Fibroblast of lung (primary cell): ENCODE data around the gene BIVM. TPM values are rescaled to one million over a fixed set of nuclear protein-coding genes. Genes with fewer than 3 reads are reported as not detected.

Experiments
- DNase-seq, 2 donors: peaks; one replicate each; pipeline versions ENCODE4 v3.0.0 to v3.0.0-alpha.2; 2010; ENCODE audit warnings: low read depth in 2 of 2
- H2AFZ ChIP-seq: 2 replicates; pipeline ENCODE4 v1.5.1; 2012; ENCODE audit warnings: low read length, control low read depth, inconsistent platforms
- H3K27ac ChIP-seq: 2 replicates; pipeline ENCODE4 v1.5.1; 2011; ENCODE audit warnings: low read length, control low read depth; ENCODE audit not compliant: insufficient read depth
- H3K27me3 ChIP-seq: 2 replicates; pipeline ENCODE4 v1.5.1; 2011; ENCODE audit warnings: mild to moderate bottlenecking, low read length; ENCODE audit not compliant: control insufficient read depth, insufficient read depth
- H3K36me3 ChIP-seq: 2 replicates; pipeline ENCODE4 v1.5.1; 2011; ENCODE audit warnings: low read length; ENCODE audit not compliant: control insufficient read depth, insufficient read depth
- H3K4me1 ChIP-seq: 2 replicates; pipeline ENCODE4 v1.5.1; 2011; ENCODE audit warnings: low read length; ENCODE audit not compliant: control insufficient read depth, insufficient read depth; ENCODE audit errors: extremely low read depth
- H3K4me2 ChIP-seq: 2 replicates; pipeline ENCODE4 v1.5.1; 2011; ENCODE audit warnings: low read length, control low read depth; ENCODE audit not compliant: insufficient read depth; ENCODE audit errors: extremely low read depth
- H3K4me3 ChIP-seq, 4 experiments: fragments of 200-600 bp in 1 of 4; sonication (generic) in 1 of 4; replicated peaks in 1 of 4; 2 replicates each; pipeline ENCODE4 v1.5.1; 2011 to 2016; ENCODE audit warnings: low read length in 4 of 4, low read depth in 3 of 4, mild to moderate bottlenecking in 3 of 4, control low read depth in 2 of 4, inconsistent platforms in 1 of 4, mixed read lengths in 1 of 4; ENCODE audit not compliant: insufficient read depth in 1 of 4; ENCODE audit errors: control extremely low read depth in 1 of 4
- H3K79me2 ChIP-seq: 2 replicates; pipeline ENCODE4 v1.5.1; 2012; ENCODE audit warnings: mild to moderate bottlenecking, low read length, inconsistent platforms; ENCODE audit not compliant: control insufficient read depth, insufficient read depth
- H3K9ac ChIP-seq: 2 replicates; pipeline ENCODE4 v1.5.1; 2011; ENCODE audit warnings: mild to moderate bottlenecking, low read length, control low read depth; ENCODE audit not compliant: insufficient read depth
- H3K9me3 ChIP-seq: 2 replicates; pipeline ENCODE4 v1.5.1; 2012; ENCODE audit warnings: low read depth, low read length; ENCODE audit not compliant: control insufficient read depth, insufficient read depth
- H4K20me1 ChIP-seq: 2 replicates; pipeline ENCODE4 v1.5.1; 2011; ENCODE audit warnings: low read length; ENCODE audit not compliant: control insufficient read depth, insufficient read depth; ENCODE audit errors: extremely low read depth
- EZH2 ChIP-seq: IDR thresholded peaks from 2 replicates; pipeline ENCODE4 v1.5.1; 2012; ENCODE audit warnings: low read length, control low read depth, mild to moderate bottlenecking; ENCODE audit errors: missing control alignments
- polyA plus RNA-seq, 2 donors: library from polyadenylated mRNA; depleted of rRNA in 1 of 2; stranded (reverse) in 1 of 2; unstranded in 1 of 2; fragments of >200 nt; gene quantifications; 2 replicates each; pipeline ENCODE4 v1.2.1, GENCODE V29; 2011 to 2012; ENCODE audit warnings: missing spikeins in 1 of 2
- total RNA-seq: library from RNA; depleted of rRNA; stranded (reverse); fragments of >200 nt; gene quantifications from 2 replicates; pipeline ENCODE4 v1.2.1, GENCODE V29; 2014
- TF ChIP-seq, protein P1 (sequence below), 2 donors: IDR thresholded peaks in 1 of 2; conservative IDR thresholded peaks in 1 of 2; 1 replicate in 1 of 2; 2 replicates in 1 of 2; pipeline ENCODE4 v1.5.1; 2011 to 2012; ENCODE audit warnings: low read length in 2 of 2, control low read depth in 1 of 2, inconsistent platforms in 1 of 2, low read depth in 1 of 2, mild to moderate bottlenecking in 1 of 2

The BIVM gene
- total and polyA plus RNA-seq, 2 donors (not counting 1 experiment from before 2014, with no cell fraction given): 22.3 to 22.4 TPM

DNA sequence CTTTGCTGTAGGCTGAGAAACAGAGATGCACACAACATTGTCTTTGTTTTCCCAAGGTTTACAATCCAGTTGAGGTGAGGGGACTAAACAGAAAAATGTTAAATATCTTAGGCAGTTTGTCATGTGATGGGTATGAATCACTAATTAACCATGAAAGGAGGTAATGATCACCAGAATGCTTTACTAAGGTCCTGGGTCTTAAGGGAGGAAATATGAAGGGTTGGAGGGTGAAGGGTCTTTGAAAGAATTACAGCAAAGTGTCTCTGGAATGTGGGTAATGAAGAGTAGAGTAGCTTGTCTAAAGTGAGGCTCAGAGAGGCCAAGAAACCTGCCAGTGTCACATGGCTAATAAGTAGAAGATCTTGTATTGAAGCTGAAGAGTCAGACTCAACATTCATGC is 19.0 kb downstream of the BIVM start:
- peaks cover 3% of the 10 kb centered on the region for H3K36me3 ChIP-seq
- TF ChIP-seq, protein P1, sequence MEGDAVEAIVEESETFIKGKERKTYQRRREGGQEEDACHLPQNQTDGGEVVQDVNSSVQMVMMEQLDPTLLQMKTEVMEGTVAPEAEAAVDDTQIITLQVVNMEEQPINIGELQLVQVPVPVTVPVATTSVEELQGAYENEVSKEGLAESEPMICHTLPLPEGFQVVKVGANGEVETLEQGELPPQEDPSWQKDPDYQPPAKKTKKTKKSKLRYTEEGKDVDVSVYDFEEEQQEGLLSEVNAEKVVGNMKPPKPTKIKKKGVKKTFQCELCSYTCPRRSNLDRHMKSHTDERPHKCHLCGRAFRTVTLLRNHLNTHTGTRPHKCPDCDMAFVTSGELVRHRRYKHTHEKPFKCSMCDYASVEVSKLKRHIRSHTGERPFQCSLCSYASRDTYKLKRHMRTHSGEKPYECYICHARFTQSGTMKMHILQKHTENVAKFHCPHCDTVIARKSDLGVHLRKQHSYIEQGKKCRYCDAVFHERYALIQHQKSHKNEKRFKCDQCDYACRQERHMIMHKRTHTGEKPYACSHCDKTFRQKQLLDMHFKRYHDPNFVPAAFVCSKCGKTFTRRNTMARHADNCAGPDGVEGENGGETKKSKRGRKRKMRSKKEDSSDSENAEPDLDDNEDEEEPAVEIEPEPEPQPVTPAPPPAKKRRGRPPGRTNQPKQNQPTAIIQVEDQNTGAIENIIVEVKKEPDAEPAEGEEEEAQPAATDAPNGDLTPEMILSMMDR (conservative IDR thresholded peaks at IDR 0.05 in 1 of 2, IDR thresholded peaks at IDR 0.05 in 1 of 2; ENCODE audit: low read depth in 1 of 2, low read length in 2 of 2): no peak
- TF ChIP-seq EZH2: no peak
- H3K4me1 ChIP-seq: no peaks in the 10 kb centered on the region
- H3K27ac ChIP-seq: no peak overlapping the region
- peaks cover 16% of the 10 kb centered on the region for H3K79me2 ChIP-seq
- H3K27me3 ChIP-seq: no peaks in the 10 kb centered on the region
- no peak overlapping the region for H3K4me2 ChIP-seq
- no peak overlapping the region for H3K4me3 ChIP-seq
- peak in 1 of 2 donors; percentile 66 for DNase-seq
- H3K9me3 ChIP-seq: no peaks in the 10 kb centered on the region
- no peak overlapping the region for H2AFZ ChIP-seq
- no peak overlapping the region for H3K9ac ChIP-seq
- no peaks in the 10 kb centered on the region for H4K20me1 ChIP-seq

DNA sequence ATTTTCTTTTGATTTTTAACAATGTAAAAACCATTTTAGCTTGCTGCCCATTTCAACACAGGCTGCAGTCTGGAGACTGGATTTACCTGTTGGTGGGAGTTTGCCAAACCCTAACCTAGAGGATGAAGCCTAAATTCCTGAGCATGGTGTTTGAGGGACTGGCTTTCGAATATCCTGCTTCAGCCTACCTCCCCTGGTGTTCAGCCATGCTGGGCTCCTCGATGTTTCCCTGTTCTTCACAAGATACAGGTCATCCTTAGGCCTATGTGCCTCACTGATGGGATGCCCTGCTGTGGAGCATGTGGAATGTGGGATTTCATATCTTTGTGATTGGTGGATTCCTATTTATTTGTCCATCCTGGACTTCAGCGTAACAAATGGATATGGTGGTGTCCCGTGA is 26.5 kb downstream of the BIVM start:
- Histone ChIP-seq H3K4me3 (no peak overlapping the region), H3K27ac (peak overlapping the region; percentile 64), H3K27me3 (no peaks in the 10 kb centered on the region), H2AFZ (peak overlapping the region; percentile 10), H4K20me1 (no peaks in the 10 kb centered on the region), H3K9ac (no peak overlapping the region), H3K4me1 (peaks cover 8% of the 10 kb centered on the region), H3K9me3 (no peaks in the 10 kb centered on the region), H3K4me2 (peak overlapping the region; percentile 61), H3K36me3 (peaks cover 5% of the 10 kb centered on the region), H3K79me2 (no peaks in the 10 kb centered on the region)
- DNase-seq: no peak
- TF ChIP-seq, protein P1 (conservative IDR thresholded peaks at IDR 0.05 in 1 of 2, IDR thresholded peaks at IDR 0.05 in 1 of 2; ENCODE audit: low read depth in 1 of 2, low read length in 2 of 2): no peak
- no peak for TF ChIP-seq EZH2

DNA sequence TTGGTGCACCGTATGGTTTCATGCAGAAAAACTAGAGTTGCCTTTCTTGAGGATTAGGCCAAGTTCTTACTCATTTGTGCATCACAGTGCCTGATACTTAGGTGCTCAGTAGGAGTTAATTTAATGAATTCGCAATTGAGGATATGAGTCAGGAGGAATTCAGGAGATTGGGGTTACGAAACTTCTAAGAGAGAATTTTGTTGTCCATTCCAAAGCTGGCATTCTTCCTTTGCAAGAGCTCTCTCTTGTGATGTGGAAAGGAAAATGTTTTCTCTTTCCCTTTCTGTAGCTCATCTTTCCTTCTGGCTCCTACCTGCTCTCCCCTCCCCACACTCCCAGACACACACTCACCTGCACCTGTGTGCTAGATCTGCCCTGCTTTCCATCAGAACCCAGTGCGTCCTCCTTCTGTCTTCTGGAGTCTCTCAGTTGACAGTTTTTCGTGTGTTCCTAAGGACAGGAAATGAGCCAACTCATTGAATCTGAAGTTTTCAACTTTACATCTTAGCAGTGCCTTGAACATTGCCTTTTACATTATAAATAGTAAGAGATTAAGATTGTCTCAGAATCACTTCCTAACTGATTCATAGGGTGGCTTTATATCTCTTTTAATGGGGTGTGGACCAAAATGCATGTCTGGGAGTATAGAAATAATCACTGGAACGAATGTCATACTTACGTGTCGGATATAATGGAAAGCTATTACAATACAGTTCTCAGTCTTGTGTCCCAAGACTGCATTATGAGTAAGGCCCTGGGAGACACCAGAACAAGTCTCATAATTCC is 27.2 kb downstream of the BIVM start:
- DNase-seq: peak; percentile 90 to 95
- Histone ChIP-seq H3K36me3 (peaks cover 4% of the 10 kb centered on the region), H4K20me1 (no peaks in the 10 kb centered on the region), H3K4me3 (peak overlapping the region; percentile 18 to 49 (median 33)), H2AFZ (peak overlapping the region; percentile 82), H3K79me2 (no peaks in the 10 kb centered on the region), H3K9me3 (no peaks in the 10 kb centered on the region), H3K9ac (no peak overlapping the region), H3K27me3 (no peaks in the 10 kb centered on the region), H3K4me1 (peaks cover 8% of the 10 kb centered on the region), H3K27ac (peak overlapping the region; percentile 73), H3K4me2 (peak overlapping the region; percentile 65)
- no peak for TF ChIP-seq EZH2
- TF ChIP-seq, protein P1 (conservative IDR thresholded peaks at IDR 0.05 in 1 of 2, IDR thresholded peaks at IDR 0.05 in 1 of 2; ENCODE audit: low read depth in 1 of 2, low read length in 2 of 2): peak in 1 of 2 donors; percentile 14
